BE2C (cell line): ENCODE data around the gene NHERF1.

Source experiments
- DNase-seq: peaks from one replicate; pipeline ENCODE4 v3.0.0-alpha.2; 2020
- H3K27me3 ChIP-seq: fragments of 250-450 bp; sonication (Bioruptor Pico); 2 replicates; pipeline ENCODE4 v1.5.1; 2020; ENCODE audit warnings: mild to moderate bottlenecking
- H3K36me3 ChIP-seq: fragments of 250-450 bp; sonication (Bioruptor Pico); 2 replicates; pipeline ENCODE4 v1.5.1; 2020; ENCODE audit warnings: mild to moderate bottlenecking
- H3K4me1 ChIP-seq: fragments of 250-450 bp; sonication (Bioruptor Pico); 2 replicates; pipeline ENCODE4 v1.5.1; 2020
- H3K4me3 ChIP-seq: 2 replicates; pipeline ENCODE4 v1.5.1; 2011; ENCODE audit warnings: low read depth, low read length
- H3K9me3 ChIP-seq: fragments of 250-450 bp; sonication (Bioruptor Pico); 2 replicates; pipeline ENCODE4 v1.5.1; 2020
- CTCF ChIP-seq: IDR thresholded peaks from 2 replicates; pipeline ENCODE4 v1.5.1; 2012; ENCODE audit warnings: mild to moderate bottlenecking, low read depth, low read length

The NHERF1 gene

GRCh38 chr17:74812109-74813009 is 63.9 kb downstream of the NHERF1 start:
- no peak for TF ChIP-seq CTCF
- Histone ChIP-seq H3K4me1 (peaks cover 10% of the 10 kb centered on the region), H3K27me3 (no peaks in the 10 kb centered on the region), H3K4me3 (no peak overlapping the region), H3K9me3 (no peaks in the 10 kb centered on the region), H3K36me3 (peaks cover 2% of the 10 kb centered on the region; the same call in 1 of the 2 replicates)
- no peak for DNase-seq

- Histone ChIP-seq H3K9me3 (no peaks in the 10 kb centered on the region), H3K36me3 (peaks cover 2% of the 10 kb centered on the region; the same call in 1 of the 2 replicates), H3K4me3 (no peak overlapping the region), H3K4me1 (no peaks in the 10 kb centered on the region), H3K27me3 (no peaks in the 10 kb centered on the region)
- TF ChIP-seq CTCF: peak; percentile 30; the same call in 1 of the 2 replicates
- DNase-seq: no peak
These were observed 66.0 kb downstream of the NHERF1 start for GRCh38 chr17:74814453-74814852.

- Histone ChIP-seq H3K4me1 (no peaks in the 10 kb centered on the region), H3K4me3 (no peak overlapping the region)
- no peak for DNase-seq
These were observed 66.6 kb downstream of the NHERF1 start for GRCh38 chr17:74815067-74815466.

GRCh38 chr17:74815550-74816370 is 67.3 kb downstream of the NHERF1 start:
- Histone ChIP-seq H3K4me1 (no peaks in the 10 kb centered on the region), H3K4me3 (no peak overlapping the region), H3K27me3 (no peaks in the 10 kb centered on the region), H3K36me3 (no peaks in the 10 kb centered on the region), H3K9me3 (no peaks in the 10 kb centered on the region)
- no peak for DNase-seq
- peak; percentile 47 for TF ChIP-seq CTCF

More at GRCh38 chr17:74815067-74815466, 66.6 kb downstream of the NHERF1 start:
- Histone ChIP-seq H3K27me3 (no peaks in the 10 kb centered on the region), H3K36me3 (peaks cover 2% of the 10 kb centered on the region; the same call in 1 of the 2 replicates), H3K9me3 (no peaks in the 10 kb centered on the region)
- TF ChIP-seq CTCF: no peak

- Histone ChIP-seq H3K4me3 (no peak overlapping the region), H3K9me3 (no peaks in the 10 kb centered on the region), H3K27me3 (no peaks in the 10 kb centered on the region), H3K36me3 (no peaks in the 10 kb centered on the region), H3K4me1 (no peaks in the 10 kb centered on the region)
- DNase-seq: no peak
- no peak for TF ChIP-seq CTCF
These were observed 68.6 kb downstream of the NHERF1 start for GRCh38 chr17:74816905-74817620.
